KG1 (cell line): Measurements from ENCODE around the gene GTPBP10.
A peak's percentile ranks its signal among the peaks of the same experiment; 100 is the strongest.

Experiments
- DNase-seq: peaks from one replicate; lab custom pipeline; 2025; lab: John Stamatoyannopoulos, UW

Gene GTPBP10

GRCh38 chr7:90351987-90352386 is 5.5 kb downstream of the GTPBP10 start:
- DNase-seq, result no peak

- DNase-seq, result no peak
Observed at GRCh38 chr7:90383422-90383821, 36.9 kb downstream of the GTPBP10 start.

GRCh38 chr7:90383861-90384260 is 37.3 kb downstream of the GTPBP10 start:
- no peak for DNase-seq

- no peak for DNase-seq
Observed at GRCh38 chr7:90384433-90384832, 37.9 kb downstream of the GTPBP10 start.

GRCh38 chr7:90387470-90388240 is 41.1 kb downstream of the GTPBP10 start:
- DNase-seq, result no peak

- no peak for DNase-seq
Observed at GRCh38 chr7:90390926-90391325, 44.4 kb downstream of the GTPBP10 start.

GRCh38 chr7:90391488-90391887 is 45.0 kb downstream of the GTPBP10 start:
- no peak for DNase-seq

GRCh38 chr7:90396420-90396819 is 49.9 kb downstream of the GTPBP10 start:
- DNase-seq, result no peak

GRCh38 chr7:90401989-90402388 is 55.5 kb downstream of the GTPBP10 start:
- no peak for DNase-seq

- DNase-seq, result no peak
Observed at GRCh38 chr7:90402785-90403173, 56.3 kb downstream of the GTPBP10 start.

- peak; percentile 70 for DNase-seq
Observed at GRCh38 chr7:90403174-90404113, 56.9 kb downstream of the GTPBP10 start, which contains the start of gene CLDN12. Gene CLDN12, plus strand, starts transcription at chr7:90403461. Its CDS starts 9,216 bp downstream, at chr7:90412677.

- no peak for DNase-seq
Observed at GRCh38 chr7:90404777-90405176, 58.3 kb downstream of the GTPBP10 start.

GRCh38 chr7:90407484-90407821 is 60.9 kb downstream of the GTPBP10 start:
- DNase-seq, result no peak

- no peak for DNase-seq
Observed at GRCh38 chr7:90408142-90408541, 61.6 kb downstream of the GTPBP10 start.

- DNase-seq, result no peak
Observed at GRCh38 chr7:90409667-90410066, 63.2 kb downstream of the GTPBP10 start.

GRCh38 chr7:90411510-90411909 is 65.0 kb downstream of the GTPBP10 start:
- no peak for DNase-seq

- no peak for DNase-seq
Observed at GRCh38 chr7:90412458-90413184, 66.1 kb downstream of the GTPBP10 start.

- no peak for DNase-seq
Observed at GRCh38 chr7:90413185-90413528, 66.6 kb downstream of the GTPBP10 start.

- no peak for DNase-seq
Observed at GRCh38 chr7:90421651-90422050, 75.1 kb downstream of the GTPBP10 start.

- no peak for DNase-seq
Observed at GRCh38 chr7:90424720-90425119, 78.2 kb downstream of the GTPBP10 start.

GRCh38 chr7:90425376-90425775 is 78.9 kb downstream of the GTPBP10 start:
- DNase-seq, result no peak
